UCSD-AML1 (cell line): ENCODE measurements around the gene OPRL1.
"Not testable (repeated sequence)": the region's sequence is repeated elsewhere in the genome, so short reads cannot be mapped to it uniquely, and the experiment has no call there.

Experiments
- DNase-seq: peaks from one replicate; lab custom pipeline; 2025; ENCODE audit not compliant: unreplicated experiment; lab: John Stamatoyannopoulos, UW

The OPRL1 gene

GRCh38 chr20:64114356-64114971 lies 34.6 kb downstream of the OPRL1 start:
- no peak for DNase-seq

GRCh38 chr20:64115171-64115911 lies 35.5 kb downstream of the OPRL1 start:
- DNase-seq: no peak

DNA sequence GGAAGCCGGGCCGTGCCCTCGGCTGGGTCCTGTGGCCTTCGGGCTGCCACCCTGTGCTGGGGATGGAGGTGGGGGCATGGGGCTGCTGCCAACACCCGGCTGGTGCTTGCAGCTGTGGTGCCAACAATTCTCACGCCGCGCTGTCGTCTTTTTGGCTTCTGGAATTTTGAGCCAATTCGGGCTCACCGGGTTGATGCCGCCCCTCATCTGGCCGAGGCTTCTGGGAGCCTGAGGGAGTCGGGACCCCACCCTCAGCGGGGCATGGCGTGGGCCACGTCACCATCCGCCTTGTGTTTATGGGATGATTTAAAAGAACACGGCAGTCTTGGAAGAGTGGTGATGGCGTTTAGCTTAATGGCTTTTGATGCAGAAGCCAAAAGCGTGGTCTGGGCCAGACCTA lies 36.1 kb downstream of the OPRL1 start:
- DNase-seq: no peak

GRCh38 chr20:64116541-64117431 lies 36.9 kb downstream of the OPRL1 start:
- DNase-seq: no peak

- DNase-seq: not testable (repeated sequence)
These were observed 37.5 kb downstream of the OPRL1 start for GRCh38 chr20:64117432-64117777.

DNA sequence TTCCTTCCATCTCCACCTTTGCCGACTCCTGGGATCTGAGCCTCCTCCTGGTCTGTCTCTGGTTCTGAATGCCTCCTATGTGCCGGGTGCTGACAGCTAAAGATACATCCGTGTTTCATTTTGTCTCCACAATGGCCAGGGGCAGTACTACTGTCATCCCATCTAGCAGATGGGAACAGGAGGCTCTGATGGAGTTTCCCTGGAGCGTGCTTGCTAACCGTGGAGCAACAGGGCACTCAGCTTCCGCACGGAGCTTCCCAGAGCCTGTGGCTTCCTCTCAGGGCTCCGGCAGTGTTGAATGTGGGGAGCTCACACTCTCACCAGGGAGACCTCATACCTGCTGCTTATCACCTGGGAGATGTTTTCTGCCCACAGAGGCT lies 39.4 kb downstream of the OPRL1 start:
- no peak for DNase-seq

- no peak for DNase-seq
These were observed 39.9 kb downstream of the OPRL1 start for GRCh38 chr20:64119681-64120341.

- no peak for DNase-seq
These were observed 41.7 kb downstream of the OPRL1 start for GRCh38 chr20:64121586-64121985.

- DNase-seq: not testable (repeated sequence)
These were observed 43.0 kb downstream of the OPRL1 start for GRCh38 chr20:64122927-64123326.

DNA sequence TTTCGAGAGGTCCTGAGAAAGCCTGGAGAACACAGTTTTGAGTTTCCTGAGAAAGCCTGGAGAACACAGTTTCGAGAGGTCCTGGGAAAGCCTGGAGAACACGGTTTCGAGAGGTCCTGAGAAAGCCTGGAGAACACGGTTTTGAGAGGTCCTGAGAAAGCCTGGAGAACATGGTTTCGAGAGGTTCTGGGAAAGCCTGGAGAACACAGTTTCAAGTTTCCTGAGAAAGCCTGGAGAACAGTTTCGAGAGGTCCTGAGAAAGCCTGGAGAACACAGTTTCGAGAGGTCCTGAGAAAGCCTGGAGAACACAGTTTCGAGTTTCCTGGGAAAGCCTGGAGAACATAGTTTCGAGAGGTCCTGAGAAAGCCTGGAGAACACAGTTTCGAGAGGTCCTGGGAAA lies 43.6 kb downstream of the OPRL1 start:
- DNase-seq: not testable (repeated sequence)

- DNase-seq: no peak
These were observed 49.4 kb downstream of the OPRL1 start for GRCh38 chr20:64129146-64129782.

GRCh38 chr20:64130271-64130670 lies 50.4 kb downstream of the OPRL1 start:
- DNase-seq: no peak

- no peak for DNase-seq
These were observed 51.0 kb downstream of the OPRL1 start for GRCh38 chr20:64130876-64131275.

- DNase-seq: peak; percentile 34
These were observed 51.5 kb downstream of the OPRL1 start for GRCh38 chr20:64131406-64131805.

DNA sequence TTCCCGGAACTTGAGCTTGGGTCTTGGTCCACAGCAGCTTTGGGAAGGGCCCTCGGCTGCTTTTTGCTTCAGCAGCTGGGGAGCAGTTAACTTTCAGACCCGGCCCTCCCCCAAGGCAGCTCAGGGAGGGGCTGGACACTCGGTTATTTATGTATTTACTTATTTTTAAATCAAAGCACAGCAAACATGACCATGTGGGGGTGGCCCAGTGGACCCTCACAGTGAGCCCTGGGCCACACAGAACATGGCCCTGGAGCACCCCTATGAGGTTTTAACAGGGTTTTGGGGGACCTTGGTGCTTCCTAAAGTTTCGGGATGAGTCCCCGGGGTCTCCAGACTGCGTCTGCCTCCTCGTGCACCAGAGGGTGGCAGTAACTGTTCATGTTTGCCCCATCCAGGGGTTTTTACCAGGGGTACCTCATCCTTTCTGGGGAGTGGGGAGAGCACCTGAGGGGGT lies 54.1 kb downstream of the OPRL1 start:
- DNase-seq: no peak

DNA sequence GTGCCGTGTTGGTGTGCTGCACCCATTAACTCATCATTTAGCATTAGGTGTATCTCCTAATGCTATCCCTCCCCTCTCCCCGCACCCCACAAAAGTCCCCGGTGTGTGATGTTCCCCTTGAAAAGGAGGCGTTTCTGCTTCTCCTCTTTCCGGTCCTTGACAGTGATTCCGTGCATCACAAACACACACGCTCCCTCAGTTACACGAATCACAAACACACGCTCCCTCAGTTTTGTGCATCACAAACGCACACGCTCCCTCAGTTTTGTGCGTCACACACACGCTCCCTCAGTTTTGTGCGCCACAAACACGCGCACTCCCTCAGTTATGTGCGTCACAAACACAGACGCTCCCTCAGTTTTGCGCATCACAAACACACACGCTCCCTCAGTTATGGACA lies 54.9 kb downstream of the OPRL1 start:
- not testable (repeated sequence) for DNase-seq

- no peak for DNase-seq
These were observed 56.3 kb downstream of the OPRL1 start for GRCh38 chr20:64136004-64136710.

- no peak for DNase-seq
These were observed 57.7 kb downstream of the OPRL1 start for GRCh38 chr20:64137598-64138031.

DNA sequence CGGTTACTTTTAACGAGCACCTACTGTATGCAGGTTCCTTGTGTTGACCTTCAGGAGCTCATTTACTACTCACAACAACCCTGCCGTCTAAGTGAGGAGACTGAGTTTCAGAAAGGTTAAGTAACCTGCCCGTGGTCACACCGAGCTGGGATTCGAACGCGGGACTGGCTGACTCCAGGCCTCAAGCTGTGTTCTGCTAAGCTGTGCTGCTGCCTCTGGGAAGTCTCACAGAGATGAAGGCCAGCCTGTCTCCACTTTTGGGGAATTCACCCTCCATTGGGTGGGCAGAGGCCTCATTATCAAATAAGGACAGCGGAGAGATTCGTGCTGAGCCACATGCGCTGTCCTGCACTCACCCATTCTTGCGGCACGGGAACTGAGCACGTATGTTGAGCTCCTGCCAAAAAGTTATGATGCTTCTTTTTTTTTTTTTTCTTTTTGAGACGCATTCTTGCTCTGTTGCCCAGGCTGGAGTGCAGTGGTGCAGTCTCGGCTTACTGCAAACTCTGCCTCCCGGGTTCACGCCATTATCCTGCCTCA lies 58.5 kb downstream of the OPRL1 start:
- no peak for DNase-seq
